Measurements from ENCODE around the gene KIF6.

KIF6 gene

GRCh38 chr6:39361657-39362486 lies 363.3 kb downstream of the KIF6 start:
- TF ChIP-seq CTCF (conservative IDR thresholded peaks at IDR 0.05; ENCODE audit: low read length) = peak; percentile 90
- no peak overlapping the region for H3K4me3 ChIP-seq (ENCODE audit: low read length)

GRCh38 chr6:39360378-39360777 lies 364.8 kb downstream of the KIF6 start:
- H3K4me3 ChIP-seq (ENCODE audit: low read length) = no peak overlapping the region
- TF ChIP-seq CTCF (conservative IDR thresholded peaks at IDR 0.05; ENCODE audit: low read length) = no peak
- DNase-seq (ENCODE audit: low read depth) = no peak

More at GRCh38 chr6:39361657-39362486, 363.3 kb downstream of the KIF6 start:
- DNase-seq (ENCODE audit: low read depth) = peak; percentile 62

GRCh38 chr6:39357998-39358686 lies 367.1 kb downstream of the KIF6 start:
- DNase-seq (ENCODE audit: low read depth) = peak; percentile 73
- H3K4me3 ChIP-seq (ENCODE audit: low read length) = no peak overlapping the region
- no peak for TF ChIP-seq CTCF (conservative IDR thresholded peaks at IDR 0.05; ENCODE audit: low read length)

- no peak for DNase-seq (ENCODE audit: low read depth)
- no peak for TF ChIP-seq CTCF (conservative IDR thresholded peaks at IDR 0.05; ENCODE audit: low read length)
- H3K4me3 ChIP-seq (ENCODE audit: low read length) = no peak overlapping the region
Observed at GRCh38 chr6:39353698-39354315, 371.4 kb downstream of the KIF6 start.

- no peak for TF ChIP-seq CTCF (conservative IDR thresholded peaks at IDR 0.05; ENCODE audit: low read length)
- DNase-seq (ENCODE audit: low read depth) = no peak
Observed at GRCh38 chr6:39350723-39351505, 374.3 kb downstream of the KIF6 start.

GRCh38 chr6:39348740-39349139 lies 376.5 kb downstream of the KIF6 start:
- no peak overlapping the region for H3K4me3 ChIP-seq (ENCODE audit: low read length)
- DNase-seq (ENCODE audit: low read depth) = no peak
- TF ChIP-seq CTCF (conservative IDR thresholded peaks at IDR 0.05; ENCODE audit: low read length) = no peak

More at GRCh38 chr6:39350723-39351505, 374.3 kb downstream of the KIF6 start:
- H3K4me3 ChIP-seq (ENCODE audit: low read length) = no peak overlapping the region

Measured in AG10803 (cell line).